H1 (cell line): ENCODE measurements around the gene HBD. TPM values are rescaled to one million over a fixed set of nuclear protein-coding genes. Genes with fewer than 3 reads are reported as not detected.
"Not testable (repeated sequence)": the region's sequence is repeated elsewhere in the genome, so short reads cannot be mapped to it uniquely, and the experiment has no call there.

Experiments
- CTCF ChIA-PET: fragments of 300-600 bp; sonication (Branson Sonifier 250); formaldehyde crosslinking; loops from one replicate; lab custom pipeline; 2021; ENCODE audit not compliant: partially characterized antibody; lab: Charles Lee
- POLR2A ChIA-PET: fragments of 300-600 bp; sonication (Branson Sonifier 250); formaldehyde crosslinking; loops from one replicate; lab custom pipeline; 2021; ENCODE audit warnings: inconsistent platforms; ENCODE audit not compliant: partially characterized antibody; lab: Charles Lee
- DNase-seq, 2 experiments: peaks; one replicate each; pipeline versions ENCODE4 v3.0.0 to v3.0.0-alpha.2; 2010 to 2022; ENCODE audit warnings: low spot score in 2 of 2, low read depth in 1 of 2, mixed read lengths in 1 of 2
- FAIRE-seq: peaks from 2 replicates; lab custom pipeline; 2011; peaks lifted over from hg19 to GRCh38; lab: Jason Lieb, UNC
- H2AFZ ChIP-seq: 2 replicates; pipeline ENCODE4 v1.8.1; 2012; ENCODE audit warnings: low read length, inconsistent platforms
- H2AK5ac ChIP-seq: 2 replicates; pipeline ENCODE4 v1.6.1; 2013; ENCODE audit warnings: low read depth, low read length
- H2BK120ac ChIP-seq: replicated peaks from 2 replicates; pipeline ENCODE3; 2013; ENCODE audit warnings: low read depth, low read length, inconsistent platforms
- H2BK12ac ChIP-seq: 2 replicates; pipeline ENCODE4 v1.6.1; 2013; ENCODE audit warnings: low read depth, low read length
- H2BK15ac ChIP-seq: 2 replicates; pipeline ENCODE4 v1.6.1; 2013; ENCODE audit warnings: low read length
- H2BK20ac ChIP-seq: 2 replicates; pipeline ENCODE4 v1.6.1; 2013; ENCODE audit warnings: low read length
- H2BK5ac ChIP-seq: 2 replicates; pipeline ENCODE4 v1.6.1; 2013; ENCODE audit warnings: low read depth, low read length
- H3K14ac ChIP-seq: 2 replicates; pipeline ENCODE4 v1.6.1; 2013; ENCODE audit warnings: inconsistent platforms; ENCODE audit not compliant: insufficient read length
- H3K18ac ChIP-seq: 2 replicates; pipeline ENCODE4 v1.6.1; 2013; ENCODE audit warnings: low read length; ENCODE audit errors: extremely low read depth
- H3K23ac ChIP-seq: 2 replicates; pipeline ENCODE4 v1.6.1; 2013; ENCODE audit warnings: inconsistent platforms; ENCODE audit not compliant: insufficient read length
- H3K23me2 ChIP-seq: 2 replicates; pipeline ENCODE4 v1.6.1; 2013; ENCODE audit warnings: low read depth, low read length
- H3K27ac ChIP-seq: 2 replicates; pipeline ENCODE4 v1.6.1; 2011; ENCODE audit warnings: low read depth, low read length, inconsistent platforms
- H3K27me3 ChIP-seq, 4 experiments: replicated peaks in 1 of 4; 1 replicate in 1 of 4; 2 replicates in 3 of 4; pipeline versions ENCODE4 v1.6.1 to v1.8.1; 2011 to 2013; ENCODE audit warnings: low read length in 3 of 4, mild to moderate bottlenecking in 3 of 4, inconsistent platforms in 2 of 4, mixed read lengths in 2 of 4, moderate library complexity in 1 of 4; ENCODE audit not compliant: control insufficient read depth in 3 of 4, insufficient read depth in 3 of 4; ENCODE audit errors: extremely low read depth in 1 of 4
- H3K36me3 ChIP-seq, 4 experiments: 2 replicates each; pipeline versions ENCODE4 v1.6.1 to v1.8.1; 2011 to 2013; ENCODE audit warnings: mild to moderate bottlenecking in 4 of 4, low read length in 3 of 4, moderate library complexity in 2 of 4, control low read depth in 1 of 4, inconsistent platforms in 1 of 4; ENCODE audit not compliant: insufficient read depth in 4 of 4, control insufficient read depth in 2 of 4
- H3K4ac ChIP-seq: replicated peaks from 2 replicates; pipeline ENCODE3; 2013; ENCODE audit warnings: low read length, low read depth, mixed read lengths, inconsistent platforms; ENCODE audit not compliant: insufficient read length
- H3K4me1 ChIP-seq, 4 experiments: replicated peaks in 1 of 4; 1 replicate in 1 of 4; 2 replicates in 3 of 4; pipeline versions ENCODE4 v1.6.1 to v1.8.1; 2011 to 2013; ENCODE audit warnings: low read length in 3 of 4, inconsistent platforms in 2 of 4, mixed read lengths in 1 of 4; ENCODE audit not compliant: insufficient read depth in 4 of 4, control insufficient read depth in 3 of 4
- H3K4me2 ChIP-seq, 2 experiments: 2 replicates each; pipeline versions ENCODE4 v1.6.1 to v1.8.1; 2011 to 2013; ENCODE audit warnings: low read depth in 2 of 2, low read length in 2 of 2, control low read depth in 1 of 2, inconsistent platforms in 1 of 2, mild to moderate bottlenecking in 1 of 2; ENCODE audit not compliant: insufficient read depth in 1 of 2
- H3K4me3 ChIP-seq, 4 experiments: fragments of 200-600, 300-600 bp in 1 of 4; sonication (generic), shearing (Covaris generic), sonication (Bioruptor Twin) in 1 of 4; 2 replicates each; pipeline versions ENCODE4 v1.5.1 to v1.8.1; 2011 to 2016; ENCODE audit warnings: low read length in 4 of 4, low read depth in 3 of 4, control low read depth in 2 of 4, inconsistent platforms in 2 of 4, mild to moderate bottlenecking in 2 of 4, mixed read lengths in 1 of 4, moderate library complexity in 1 of 4; ENCODE audit not compliant: insufficient read depth in 2 of 4; ENCODE audit errors: extremely low read depth in 1 of 4
- H3K56ac ChIP-seq: replicated peaks from 2 replicates; pipeline ENCODE3; 2013; ENCODE audit warnings: low read depth, mild to moderate bottlenecking, mixed read lengths, low read length, inconsistent platforms; ENCODE audit not compliant: insufficient read length
- H3K79me1 ChIP-seq: 2 replicates; pipeline ENCODE4 v1.6.1; 2013; ENCODE audit warnings: low read depth, low read length, control low read depth
- H3K79me2 ChIP-seq, 2 experiments: 2 replicates each; pipeline versions ENCODE4 v1.6.1 to v1.8.1; 2012 to 2013; ENCODE audit warnings: low read length in 2 of 2, mild to moderate bottlenecking in 2 of 2, inconsistent platforms in 1 of 2; ENCODE audit not compliant: insufficient read depth in 2 of 2, control insufficient read depth in 1 of 2
- H3K9ac ChIP-seq, 4 experiments: replicated peaks in 1 of 4; 1 replicate in 1 of 4; 2 replicates in 3 of 4; pipeline versions ENCODE4 v1.6.1 to v1.8.1; 2011 to 2013; ENCODE audit warnings: low read depth in 3 of 4, low read length in 3 of 4, control low read depth in 2 of 4, mild to moderate bottlenecking in 2 of 4, moderate library complexity in 2 of 4, inconsistent platforms in 1 of 4; ENCODE audit errors: extremely low read depth in 1 of 4
- H3K9me3 ChIP-seq, 2 experiments: 2 replicates each; pipeline versions ENCODE4 v1.6.1 to v1.8.1; 2012 to 2013; ENCODE audit warnings: mild to moderate bottlenecking in 2 of 2, moderate library complexity in 2 of 2, control low read depth in 1 of 2, inconsistent platforms in 1 of 2, low read depth in 1 of 2, low read length in 1 of 2, mixed read lengths in 1 of 2; ENCODE audit not compliant: insufficient read depth in 2 of 2
- H4K20me1 ChIP-seq, 2 experiments: replicated peaks in 1 of 2; 2 replicates each; pipeline versions ENCODE3 to v1.8.1; 2011 to 2013; ENCODE audit warnings: inconsistent platforms in 2 of 2, low read length in 2 of 2, mild to moderate bottlenecking in 1 of 2; ENCODE audit not compliant: insufficient read depth in 2 of 2, control insufficient read depth in 1 of 2
- H4K5ac ChIP-seq: 2 replicates; pipeline ENCODE4 v1.6.1; 2013; ENCODE audit warnings: low read length, low read depth, mixed read lengths, inconsistent platforms; ENCODE audit not compliant: insufficient read length
- H4K8ac ChIP-seq: 2 replicates; pipeline ENCODE4 v1.8.0; 2013; ENCODE audit warnings: mild to moderate bottlenecking, moderate library complexity, low read length, inconsistent platforms; ENCODE audit not compliant: insufficient read depth; ENCODE audit errors: extremely low read depth
- H4K91ac ChIP-seq: replicated peaks from 2 replicates; pipeline ENCODE3; 2013; ENCODE audit warnings: low read length, mixed read lengths, inconsistent platforms; ENCODE audit not compliant: insufficient read length
- WGBS, 2 experiments: shearing (Covaris generic) in 1 of 2; methylation state at CpG; one replicate each; pipeline versions ENCODE4 v1.1.6 to v1.1.7; 2013 to 2015; ENCODE audit warnings: low lambda C conversion rate in 2 of 2, mixed read lengths in 2 of 2, inconsistent platforms in 1 of 2, low coverage in 1 of 2, missing lambda C conversion rate in 1 of 2; ENCODE audit not compliant: insufficient replicate concordance in 2 of 2, insufficient coverage in 1 of 2, insufficient read length in 1 of 2; ENCODE audit errors: extremely low coverage in 1 of 2, missing lambda C conversion rate in 1 of 2; 5-methylcytosine and 5-hydroxymethylcytosine counted together
- polyA plus RNA-seq, 7 experiments: library from polyadenylated mRNA; depleted of rRNA in 3 of 7; stranded (reverse) in 5 of 7; unstranded in 2 of 7; fragments of >200 nt in 5 of 7; fragments of 200-250 nt in 2 of 7; gene quantifications; 1 replicate in 5 of 7; 2 replicates in 1 of 7; 4 replicates in 1 of 7; pipeline versions ENCODE4 v1.2.1 to v1.2.3, GENCODE V29; 2011 to 2013; ENCODE audit warnings: missing spikeins in 2 of 7, mixed read lengths in 2 of 7
- total RNA-seq: library from RNA; stranded (reverse); fragmentation: NEBNext Ultra II Directional; extraction: Animal tissue kit (Norgen Biotek cat#: 25700); gene quantifications from 2 replicates; pipeline ENCODE4 v1.2.1, GENCODE V29; 2021

The HBD gene
- total and polyA plus RNA-seq, 2 of the 8 experiments (the other 6 are each of a cell fraction or from before 2014, with no cell fraction given), result not detected

GRCh38 chr11:5254646-5255413 lies 20.5 kb upstream of the HBD start, which contains the start of gene HBG2:
TSS of gene HBG2 (minus strand) at chr11:5254781. CDS start at chr11:5254728, 53 bp downstream.
- H3K36me3 ChIP-seq, H4K91ac ChIP-seq, CTCF ChIA-PET, H2BK5ac ChIP-seq, H3K4ac ChIP-seq, H3K79me2 ChIP-seq, H4K5ac ChIP-seq, H2AK5ac ChIP-seq, H3K56ac ChIP-seq, H3K4me3 ChIP-seq, H3K14ac ChIP-seq, H2BK120ac ChIP-seq, H3K18ac ChIP-seq, DNase-seq, H2BK12ac ChIP-seq, FAIRE-seq, H3K79me1 ChIP-seq, H3K4me2 ChIP-seq, H3K9ac ChIP-seq, H3K9me3 ChIP-seq, POLR2A ChIA-PET, H2AFZ ChIP-seq, H4K20me1 ChIP-seq, H3K23ac ChIP-seq, H3K23me2 ChIP-seq, H2BK20ac ChIP-seq, H3K27me3 ChIP-seq, H3K27ac ChIP-seq, H4K8ac ChIP-seq: not testable (repeated sequence)
- H2BK15ac ChIP-seq, result 0 out of 2 replicates have a peak within 1 kb of the TSS, but pooled peaks have one; percentile 5
- peaks cover 3 to 11% (median 5%) of the 10 kb centered on the region in 4 experiments; a peak in 6 of 7 replicates for H3K4me1 ChIP-seq
- WGBS, 2 experiments, result 88% methylated on average over 4 of the region's 9 CpGs; no CpG with 5 or more reads in 1 of the 2 experiments
